Measurements from ENCODE around the gene RNF212B.

Gene RNF212B

DNA sequence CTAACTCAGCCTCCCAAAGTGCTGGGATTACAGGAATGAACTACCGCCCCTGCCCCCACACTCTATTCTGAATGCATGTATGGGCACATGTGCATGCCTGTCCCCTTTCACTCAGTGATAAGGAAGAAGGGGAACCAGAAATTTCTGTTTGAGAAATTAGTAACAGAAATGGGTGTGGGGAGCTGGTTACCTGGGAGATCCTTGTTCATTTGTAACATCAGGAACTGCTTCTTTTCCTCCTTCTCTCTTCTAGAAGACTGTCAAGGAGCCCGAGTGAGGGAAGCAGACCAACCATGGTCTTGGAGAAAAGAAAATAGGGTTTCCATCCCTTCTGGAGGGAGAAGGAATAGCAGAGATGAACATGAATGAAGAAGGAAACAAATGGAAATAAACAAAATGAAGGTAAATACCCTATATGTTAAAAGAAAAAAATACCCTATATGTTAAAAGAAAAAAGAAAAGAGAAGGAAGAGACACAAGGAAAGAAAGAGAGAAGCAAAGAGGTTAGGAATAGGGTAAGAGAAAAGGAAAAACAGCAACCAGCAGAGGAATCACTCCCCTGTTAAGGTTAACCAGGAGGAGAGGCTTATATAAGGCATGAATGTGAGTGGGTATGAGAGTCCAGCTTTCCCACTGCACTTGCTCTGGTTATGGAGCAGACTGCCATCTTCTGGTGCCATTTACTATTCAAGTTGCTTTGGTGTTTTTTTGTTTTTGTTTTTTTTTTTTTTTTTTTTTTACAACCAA is 61.6 kb downstream of the RNF212B start:
- ChIA-PET POLR2A (no interaction called here), CTCF (interaction anchor here (1.9 to 20.5 kb wide), 5 partner anchors 10 to 222 kb away, joined by 7 to 300 read pairs (median 16); partner anchors contain the start of gene HOMEZ)
- H3K4me3 ChIP-seq (ENCODE audit: low read depth, low read length): no peak overlapping the region
- TF ChIP-seq CTCF (IDR thresholded peaks at IDR 0.05; ENCODE audit: insufficient read depth, low read length, missing control alignments): peak; percentile 44
- DNase-seq (ENCODE audit: low read depth, low spot score): no peak

DNA sequence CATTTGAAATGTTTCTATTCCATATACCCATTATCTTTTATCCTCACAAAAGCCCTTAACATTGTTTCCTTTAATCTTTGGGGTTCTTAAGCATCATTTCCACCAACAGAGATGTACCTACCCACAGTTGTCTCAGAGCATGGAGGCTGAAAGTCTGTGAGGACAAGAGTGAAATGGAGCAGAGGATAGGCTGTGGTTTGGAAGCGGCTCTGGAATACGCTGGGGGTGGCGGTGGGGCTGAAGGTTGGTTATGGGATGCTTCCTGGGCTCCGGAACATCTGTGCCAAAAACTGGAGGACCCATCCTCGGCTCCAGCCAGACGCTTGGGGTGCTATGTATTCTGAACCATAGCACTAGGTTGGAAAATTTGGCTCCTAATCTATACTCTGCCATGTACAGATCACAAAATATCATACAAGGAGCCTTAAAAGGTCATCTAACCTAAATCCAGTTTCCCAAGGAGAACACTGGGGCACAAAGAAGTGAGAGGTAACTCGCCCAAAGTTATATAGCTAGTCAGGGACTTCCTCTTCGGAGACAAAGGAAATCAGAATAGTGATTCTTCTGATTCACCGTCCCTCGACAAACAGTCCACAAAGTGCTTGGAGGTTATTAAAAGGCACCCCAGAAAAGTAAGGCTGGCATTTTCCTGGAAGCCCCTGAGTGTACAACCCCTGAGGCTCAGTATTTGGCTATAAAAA is 62.4 kb downstream of the RNF212B start:
- no peak for TF ChIP-seq CTCF (IDR thresholded peaks at IDR 0.05; ENCODE audit: insufficient read depth, low read length, missing control alignments)
- ChIA-PET POLR2A (no interaction called here), CTCF (interaction anchor here (0.6 to 20.5 kb wide), 17 partner anchors 11 to 1075 kb away, joined by 3 to 300 read pairs (median 8); partner anchors contain the start of genes HOMEZ and PABPN1)
- DNase-seq (ENCODE audit: low read depth, low spot score): no peak
- peak overlapping the region; percentile 74 for H3K4me3 ChIP-seq (ENCODE audit: low read depth, low read length)

DNA sequence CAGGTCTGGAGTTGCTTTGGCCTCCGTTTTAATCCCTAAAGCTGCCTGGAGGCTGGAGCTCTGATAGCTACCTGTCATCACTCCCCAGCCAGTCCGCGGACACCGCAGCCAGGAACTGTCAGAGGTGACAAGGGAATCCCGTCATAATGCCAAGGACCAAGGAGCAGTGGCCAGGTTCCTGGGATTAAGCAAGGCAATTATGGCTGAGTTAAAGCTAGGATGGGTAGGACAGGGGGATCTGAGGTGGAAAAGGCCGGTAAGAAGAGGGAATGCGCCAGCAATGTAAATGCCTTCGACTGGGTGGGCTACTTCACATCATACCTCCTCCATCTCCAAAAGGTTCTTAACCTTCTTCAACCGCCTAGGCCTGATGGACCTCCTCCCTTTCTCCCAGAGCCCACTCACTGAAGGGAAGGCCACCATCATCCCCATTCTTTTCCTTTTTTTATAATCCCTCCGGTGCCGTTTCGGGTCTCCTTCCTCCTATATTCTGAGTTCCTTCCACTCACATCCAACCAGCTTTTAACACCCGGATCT is 63.0 kb downstream of the RNF212B start:
- no peak for TF ChIP-seq CTCF (IDR thresholded peaks at IDR 0.05; ENCODE audit: insufficient read depth, low read length, missing control alignments)
- ChIA-PET CTCF (interaction anchor here (0.6 to 20.5 kb wide), 21 partner anchors 11 to 1075 kb away, joined by 3 to 300 read pairs (median 6); partner anchors contain the start of genes HOMEZ and PABPN1), POLR2A (interaction anchor here (1.0 to 2.7 kb wide), 3 partner anchors 12 to 20 kb away, joined by 3 to 34 read pairs (median 9); partner anchors contain the start of genes HOMEZ and PABPN1)
- H3K4me3 ChIP-seq (ENCODE audit: low read depth, low read length): peak overlapping the region; percentile 74
- no peak for DNase-seq (ENCODE audit: low read depth, low spot score)

DNA sequence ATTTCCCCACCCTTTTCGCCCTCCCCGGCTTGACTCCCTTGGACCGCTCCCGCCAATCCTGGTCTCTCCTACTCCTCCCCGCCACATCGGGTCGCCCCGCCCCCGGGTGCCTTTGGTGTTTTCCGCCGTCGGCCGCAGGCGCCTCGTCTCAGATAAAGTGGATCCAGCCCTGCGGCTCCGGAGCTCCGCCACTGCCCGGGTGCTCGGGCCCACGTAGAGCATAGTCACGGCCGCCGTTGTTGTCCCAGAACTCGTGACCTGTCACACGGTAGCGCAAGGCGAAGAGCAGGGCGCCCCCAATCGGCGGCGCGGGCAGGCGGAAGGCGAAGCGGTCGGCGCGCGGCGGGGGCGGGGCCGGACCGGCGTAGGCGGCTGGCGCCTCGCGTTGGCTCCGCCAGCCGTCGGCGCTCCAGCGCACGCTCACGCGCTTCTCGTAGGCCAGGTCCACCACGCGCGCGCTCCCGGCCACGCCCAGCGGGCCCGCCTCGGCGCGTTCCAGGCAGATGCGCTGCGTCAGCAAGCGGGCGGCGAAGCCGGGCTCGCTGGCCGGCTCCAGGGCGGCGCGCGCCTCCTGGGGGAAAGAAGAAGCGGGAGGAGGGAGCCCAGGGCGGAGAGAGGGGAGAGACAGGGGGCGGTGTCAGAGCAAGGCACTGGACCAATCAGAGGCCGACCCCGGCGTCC is 63.7 kb downstream of the RNF212B start:
- peak overlapping the region; percentile 74 for H3K4me3 ChIP-seq (ENCODE audit: low read depth, low read length)
- TF ChIP-seq CTCF (IDR thresholded peaks at IDR 0.05; ENCODE audit: insufficient read depth, low read length, missing control alignments): peak; percentile 81
- peak; percentile 78 for DNase-seq (ENCODE audit: low read depth, low spot score)
- ChIA-PET CTCF (interaction anchor here (0.7 to 20.5 kb wide), 17 partner anchors 10 to 233 kb away, joined by 3 to 300 read pairs (median 8); partner anchors contain the start of genes HOMEZ and PABPN1), POLR2A (interaction anchor here (1.0 to 2.7 kb wide), 3 partner anchors 13 to 20 kb away, joined by 3 to 34 read pairs (median 9); partner anchors contain the start of genes HOMEZ and PABPN1)

- no peak for TF ChIP-seq CTCF (IDR thresholded peaks at IDR 0.05; ENCODE audit: insufficient read depth, low read length, missing control alignments)
- no peak for DNase-seq (ENCODE audit: low read depth, low spot score)
- ChIA-PET POLR2A (interaction anchor here (1.0 to 2.7 kb wide), 3 partner anchors 13 to 19 kb away, joined by 3 to 34 read pairs (median 9); partner anchors contain the start of genes HOMEZ and PABPN1), CTCF (interaction anchor here (0.8 to 20.5 kb wide), 14 partner anchors 10 to 181 kb away, joined by 3 to 300 read pairs (median 8); partner anchors contain the start of gene HOMEZ)
- peak overlapping the region; percentile 68 for H3K4me3 ChIP-seq (ENCODE audit: low read depth, low read length)
Observed at GRCh38 chr14:23301969-23302289, 64.2 kb downstream of the RNF212B start.
